Measurements from ENCODE around the gene RNU1-4.

- TF ChIP-seq CTCF (conservative IDR thresholded peaks at IDR 0.05; ENCODE audit: low read length) (no peak), EZH2phosphoT487 (IDR thresholded peaks at IDR 0.05; ENCODE audit: borderline replicate concordance) (no peak)
These were observed 21.3 kb upstream of the RNU1-4 start for GRCh38 chr1:16718908-16719533.
